GM12878 (cell line): ENCODE results near the gene GALNTL6. TPM values are rescaled to one million over a fixed set of nuclear protein-coding genes. Genes with fewer than 3 reads are reported as not detected.

ENCODE experiments used
- ATAC-seq: fragments of 200-7000 bp; cut with Tn5 transposase; 3 replicates; pipeline ENCODE4 v1.9.1; 2020; ENCODE audit warnings: mild to moderate bottlenecking, moderate library complexity
- BruUV-seq: library from RNA; stranded (reverse); fragments of 400-500 nt; replicated peaks from 2 replicates; lab custom pipeline; 2021; lab: Mats Ljungman, UMichigan
- CTCF ChIA-PET: fragments of 300-600 bp; sonication (Branson Sonifier 250); formaldehyde crosslinking; extraction: SDS; loops from one replicate; lab custom pipeline; 2021; ENCODE audit warnings: inconsistent platforms; lab: Yijun Ruan, JAX
- POLR2A ChIA-PET: fragments of 350-600 bp; formaldehyde crosslinking; extraction: SDS; loops from one replicate; lab custom pipeline; 2021; ENCODE audit warnings: inconsistent platforms; lab: Charles Lee
- RAD21 ChIA-PET: fragments of 300-600 bp; sonication (Branson Sonifier 250); formaldehyde crosslinking; loops from one replicate; lab custom pipeline; 2023; ENCODE audit warnings: antibody characterized with exemption; ENCODE audit not compliant: unreplicated experiment; lab: Charles Lee
- SMC1A ChIA-PET: fragments of 300-600 bp; sonication (Branson Sonifier 250); formaldehyde crosslinking; loops from one replicate; lab custom pipeline; 2023; ENCODE audit not compliant: unreplicated experiment, uncharacterized antibody; lab: Charles Lee
- DNase-seq: peaks from one replicate; pipeline ENCODE4 v3.0.0-alpha.2; 2011; ENCODE audit warnings: low read depth, low spot score
- FAIRE-seq: peaks from 3 replicates; lab custom pipeline; 2011; peaks lifted over from hg19 to GRCh38; lab: Jason Lieb, UNC
- H2AFZ ChIP-seq: 2 replicates; pipeline ENCODE4 v1.6.0; 2011; ENCODE audit warnings: low read depth, low read length, control low read depth; ENCODE audit not compliant: control insufficient read depth
- H3K27ac ChIP-seq: 2 replicates; pipeline ENCODE4 v1.5.1; 2011; ENCODE audit warnings: control low read depth; ENCODE audit not compliant: control insufficient read depth, insufficient read depth
- H3K27me3 ChIP-seq, 2 experiments: replicated peaks in 1 of 2; 2 replicates each; pipeline versions ENCODE4 v1.6.0 to v1.6.1; 2011; ENCODE audit warnings: low read length in 1 of 2; ENCODE audit not compliant: control insufficient read depth in 2 of 2, insufficient read depth in 2 of 2
- H3K36me3 ChIP-seq, 2 experiments: 2 replicates each; pipeline ENCODE4 v1.5.1; 2011; ENCODE audit warnings: low read length in 1 of 2; ENCODE audit not compliant: control insufficient read depth in 2 of 2, insufficient read depth in 2 of 2
- H3K4me1 ChIP-seq: 2 replicates; pipeline ENCODE4 v1.6.1; 2011; ENCODE audit warnings: mild to moderate bottlenecking, low read length, moderate library complexity, mixed read lengths; ENCODE audit not compliant: control insufficient read depth, insufficient read depth
- H3K4me2 ChIP-seq: 2 replicates; pipeline ENCODE4 v1.6.0; 2011; ENCODE audit warnings: control low read depth; ENCODE audit not compliant: control insufficient read depth, insufficient read depth
- H3K4me3 ChIP-seq: fragments of 200-600 bp; sonication (generic); 2 replicates; pipeline ENCODE4 v1.5.1; 2016
- H3K79me2 ChIP-seq: 2 replicates; pipeline ENCODE4 v1.6.0; 2011; ENCODE audit warnings: low read length; ENCODE audit not compliant: control insufficient read depth, insufficient read depth
- H3K9ac ChIP-seq: 2 replicates; pipeline ENCODE4 v1.8.0; 2011; ENCODE audit warnings: low read length, control low read depth, mixed read lengths; ENCODE audit not compliant: control insufficient read depth, insufficient read depth
- H3K9me3 ChIP-seq: replicated peaks from 3 replicates; pipeline ENCODE4 v1.5.1; 2011; ENCODE audit warnings: mild to moderate bottlenecking, low read length; ENCODE audit not compliant: control insufficient read depth, insufficient read depth
- H4K20me1 ChIP-seq: 2 replicates; pipeline ENCODE4 v1.6.0; 2011; ENCODE audit not compliant: control insufficient read depth, insufficient read depth
- BCL11A ChIP-seq: IDR thresholded peaks from 2 replicates; pipeline ENCODE4 v1.6.1; 2011; ENCODE audit warnings: low read depth, low read length
- CBX3 ChIP-seq: fragments of 200-600 bp; sonication (generic); IDR thresholded peaks from 2 replicates; pipeline ENCODE4 v1.6.1; 2016; ENCODE audit warnings: low read depth, borderline replicate concordance
- CHD2 ChIP-seq: IDR thresholded peaks from 2 replicates; pipeline ENCODE4 v1.6.1; 2011; ENCODE audit warnings: low read depth, low read length, improper control_type of control experiment, borderline replicate concordance
- DPF2 ChIP-seq: fragments of 450-650 bp; IDR thresholded peaks from 2 replicates; pipeline ENCODE4 v1.6.1; 2017; ENCODE audit warnings: mild to moderate bottlenecking
- FOXM1 ChIP-seq: IDR thresholded peaks from 2 replicates; pipeline ENCODE4 v1.6.1; 2012; ENCODE audit warnings: low read depth, mild to moderate bottlenecking, inconsistent platforms, low read length, moderate library complexity
- GATAD2B ChIP-seq: fragments of 450-650 bp; conservative IDR thresholded peaks from 2 replicates; pipeline ENCODE4 v1.6.1; 2017; ENCODE audit warnings: low read depth, mild to moderate bottlenecking, moderate library complexity
- POLR2AphosphoS5 ChIP-seq: IDR thresholded peaks from 2 replicates; pipeline ENCODE4 v1.6.1; 2011; ENCODE audit warnings: mild to moderate bottlenecking, low read length, inconsistent platforms
- USF1 ChIP-seq: IDR thresholded peaks from 2 replicates; pipeline ENCODE4 v1.6.1; 2011; ENCODE audit warnings: borderline replicate concordance, low read depth, mild to moderate bottlenecking, moderate library complexity, mixed read lengths, low read length; ENCODE audit not compliant: insufficient read depth; ENCODE audit errors: extremely low read length
- YY1 ChIP-seq: IDR thresholded peaks from 2 replicates; pipeline ENCODE4 v1.6.1; 2011; ENCODE audit warnings: low read depth, mild to moderate bottlenecking, low read length
- ZBTB33 ChIP-seq: fragments of 450-650 bp; IDR thresholded peaks from 2 replicates; pipeline ENCODE4 v1.6.1; 2017; ENCODE audit warnings: mild to moderate bottlenecking
- WGBS: methylation state at CpG from one replicate; pipeline ENCODE4 v1.1.6; 2016; ENCODE audit warnings: low lambda C conversion rate; ENCODE audit not compliant: insufficient replicate concordance, insufficient coverage; ENCODE audit errors: missing lambda C conversion rate; 5-methylcytosine and 5-hydroxymethylcytosine counted together
- in situ Hi-C: fragments of 300-500 bp; cut with MboI; formaldehyde crosslinking; loops from 9 replicates; pipeline ENCODE4 v1.14.3; 2018; ENCODE audit warnings: mixed read lengths
- intact Hi-C: fragments of 100-400 bp; cut with micrococcal nuclease; formaldehyde crosslinking; loops from one replicate; pipeline ENCODE4 v1.14.2; 2022; ENCODE audit not compliant: unreplicated experiment
- polyA plus RNA-seq, 11 experiments: library from polyadenylated mRNA; depleted of rRNA in 4 of 11; unstranded in 6 of 11; stranded (reverse) in 5 of 11; fragments of >200 nt; fragmentation: Nextera tagmentation in 4 of 11; fragmentation: Illumina TruSeq in 1 of 11; extraction: Ambion mirVana in 4 of 11; extraction: Trizol in 1 of 11; gene quantifications; 1 replicate in 1 of 11; 2 replicates in 10 of 11; pipeline versions ENCODE4 v1.2.1 to v1.2.3, GENCODE V29; 2011 to 2016; ENCODE audit warnings: inconsistent platforms in 2 of 11, missing spikeins in 2 of 11, low read depth in 1 of 11
- total RNA-seq, 4 experiments: library from RNA; depleted of rRNA in 3 of 4; stranded (reverse); fragments of >200 nt in 3 of 4; fragmentation: Illumina TruSeq in 1 of 4; extraction: Trizol in 1 of 4; gene quantifications; 2 replicates each; pipeline versions ENCODE4 v1.2.1 to v1.2.3, GENCODE V29; 2013 to 2021

GALNTL6 gene
- total and polyA plus RNA-seq, 10 of the 15 experiments (the other 5 are each of a cell fraction or from before 2014, with no cell fraction given) = 0.01 to 0.29 TPM; not detected in 8

- no peak overlapping the region for H3K27ac ChIP-seq
- CTCF ChIA-PET = no interaction called here
- H3K9me3 ChIP-seq = no peaks in the 10 kb centered on the region
- RAD21 ChIA-PET = no interaction called here
- H2AFZ ChIP-seq = no peak overlapping the region
- H3K9ac ChIP-seq = no peak overlapping the region
- no peaks in the 10 kb centered on the region for H4K20me1 ChIP-seq
- POLR2A ChIA-PET = no interaction called here
- H3K4me2 ChIP-seq = no peak overlapping the region
- SMC1A ChIA-PET = no interaction called here
- in situ Hi-C loops (no loop called here), intact Hi-C loops (no loop called here)
- WGBS = 25% methylated on average over 2 of the region's 2 CpGs
- no peaks in the 10 kb centered on the region for H3K79me2 ChIP-seq
- FAIRE-seq = no peak
- no peaks in the 10 kb centered on the region for H3K36me3 ChIP-seq
- no peak for ATAC-seq
- no peaks in the 10 kb centered on the region for H3K4me1 ChIP-seq
- H3K4me3 ChIP-seq = no peak overlapping the region
- no peak for DNase-seq
- no peak for TF ChIP-seq BCL11A
- no peak for TF ChIP-seq GATAD2B
- TF ChIP-seq CBX3 = no peak
- no peaks in the 10 kb centered on the region for H3K27me3 ChIP-seq
- no TSS peak for BruUV-seq
These were observed 597.9 kb downstream of the GALNTL6 start for GRCh38 chr4:172411149-172411548.

GRCh38 chr4:172412851-172413580, 599.8 kb downstream of the GALNTL6 start:
- H3K4me3 ChIP-seq = no peak overlapping the region
- ChIA-PET POLR2A (no interaction called here), SMC1A (no interaction called here), CTCF (no interaction called here), RAD21 (no interaction called here)
- no peaks in the 10 kb centered on the region for H3K27me3 ChIP-seq
- ATAC-seq = no peak
- no peaks in the 10 kb centered on the region for H3K4me1 ChIP-seq
- no peak overlapping the region for H2AFZ ChIP-seq
- no peaks in the 10 kb centered on the region for H3K9me3 ChIP-seq
- no TSS peak for BruUV-seq
- in situ Hi-C loops = no loop called here
- H3K36me3 ChIP-seq = no peaks in the 10 kb centered on the region
- no peak for FAIRE-seq
- WGBS = 24% methylated on average over 3 of the region's 3 CpGs
- no peaks in the 10 kb centered on the region for H4K20me1 ChIP-seq
- intact Hi-C loops = no loop called here
- no peak for DNase-seq
- no peak overlapping the region for H3K9ac ChIP-seq
- no peak overlapping the region for H3K4me2 ChIP-seq
- H3K27ac ChIP-seq = no peak overlapping the region
- H3K79me2 ChIP-seq = no peaks in the 10 kb centered on the region
- TF ChIP-seq DPF2 (no peak), CHD2 (no peak), ZBTB33 (no peak), FOXM1 (no peak), POLR2AphosphoS5 (no peak), USF1 (no peak), GATAD2B (no peak), YY1 (no peak)
